ENCODE results near the gene CPSF6.
"Not testable (repeated sequence)": the region's sequence is repeated elsewhere in the genome, so short reads cannot be mapped to it uniquely, and the experiment has no call there.

Gene CPSF6, protein sequence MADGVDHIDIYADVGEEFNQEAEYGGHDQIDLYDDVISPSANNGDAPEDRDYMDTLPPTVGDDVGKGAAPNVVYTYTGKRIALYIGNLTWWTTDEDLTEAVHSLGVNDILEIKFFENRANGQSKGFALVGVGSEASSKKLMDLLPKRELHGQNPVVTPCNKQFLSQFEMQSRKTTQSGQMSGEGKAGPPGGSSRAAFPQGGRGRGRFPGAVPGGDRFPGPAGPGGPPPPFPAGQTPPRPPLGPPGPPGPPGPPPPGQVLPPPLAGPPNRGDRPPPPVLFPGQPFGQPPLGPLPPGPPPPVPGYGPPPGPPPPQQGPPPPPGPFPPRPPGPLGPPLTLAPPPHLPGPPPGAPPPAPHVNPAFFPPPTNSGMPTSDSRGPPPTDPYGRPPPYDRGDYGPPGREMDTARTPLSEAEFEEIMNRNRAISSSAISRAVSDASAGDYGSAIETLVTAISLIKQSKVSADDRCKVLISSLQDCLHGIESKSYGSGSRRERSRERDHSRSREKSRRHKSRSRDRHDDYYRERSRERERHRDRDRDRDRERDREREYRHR

GRCh38 chr12:69239352-69239921, at the start of gene CPSF6:
Gene CPSF6, plus strand, starts transcription at chr12:69239569. Its CDS starts 78 bp downstream, at chr12:69239647.
- peak; percentile 95 for DNase-seq

- no peak for DNase-seq
Measured at GRCh38 chr12:69196302-69197288, 42.8 kb upstream of the CPSF6 start.

DNA sequence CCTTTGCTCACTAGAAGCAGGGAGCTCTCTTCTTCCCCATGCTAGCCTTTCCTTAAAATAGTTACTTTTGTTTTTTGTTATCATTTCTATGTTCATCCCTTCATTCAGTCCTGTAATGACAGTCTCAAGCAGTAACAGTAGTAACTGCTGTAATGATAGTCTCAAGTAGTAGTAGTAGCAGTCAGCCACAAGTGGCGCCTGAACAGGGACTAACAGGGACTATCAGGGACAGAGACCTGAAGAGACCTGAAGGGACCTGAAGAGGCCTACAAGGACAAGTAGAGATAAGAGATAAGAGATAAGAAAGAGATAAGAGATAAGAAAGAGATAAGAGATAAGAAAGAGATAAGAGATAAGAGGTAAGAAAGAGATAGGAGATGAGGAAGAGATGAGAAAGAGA, 39.4 kb upstream of the CPSF6 start:
- not testable (repeated sequence) for DNase-seq

- DNase-seq: no peak
Measured at GRCh38 chr12:69204191-69204590, 35.2 kb upstream of the CPSF6 start.

DNA sequence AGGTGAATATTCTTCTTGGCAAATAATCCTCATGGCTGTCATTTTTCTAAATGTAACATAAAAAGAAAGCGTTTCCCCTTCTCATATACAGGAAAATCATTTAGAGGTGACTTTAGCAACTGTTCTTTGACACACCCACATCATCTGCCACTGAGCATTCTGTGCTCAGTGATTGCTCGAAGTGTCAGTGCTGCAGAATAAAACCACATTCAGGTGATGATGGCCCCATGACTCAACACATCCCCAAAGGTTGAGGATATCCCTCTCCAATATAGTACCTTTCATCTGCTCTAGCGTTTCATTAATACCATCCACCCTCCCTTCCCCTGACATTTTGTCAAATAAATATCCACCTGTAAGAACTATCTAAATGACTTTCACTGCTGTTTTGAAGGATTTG, 28.7 kb upstream of the CPSF6 start:
- DNase-seq: no peak

GRCh38 chr12:69211160-69211559, 28.2 kb upstream of the CPSF6 start:
- DNase-seq: no peak

- no peak for DNase-seq
Measured at GRCh38 chr12:69214169-69214568, 25.2 kb upstream of the CPSF6 start.

DNA sequence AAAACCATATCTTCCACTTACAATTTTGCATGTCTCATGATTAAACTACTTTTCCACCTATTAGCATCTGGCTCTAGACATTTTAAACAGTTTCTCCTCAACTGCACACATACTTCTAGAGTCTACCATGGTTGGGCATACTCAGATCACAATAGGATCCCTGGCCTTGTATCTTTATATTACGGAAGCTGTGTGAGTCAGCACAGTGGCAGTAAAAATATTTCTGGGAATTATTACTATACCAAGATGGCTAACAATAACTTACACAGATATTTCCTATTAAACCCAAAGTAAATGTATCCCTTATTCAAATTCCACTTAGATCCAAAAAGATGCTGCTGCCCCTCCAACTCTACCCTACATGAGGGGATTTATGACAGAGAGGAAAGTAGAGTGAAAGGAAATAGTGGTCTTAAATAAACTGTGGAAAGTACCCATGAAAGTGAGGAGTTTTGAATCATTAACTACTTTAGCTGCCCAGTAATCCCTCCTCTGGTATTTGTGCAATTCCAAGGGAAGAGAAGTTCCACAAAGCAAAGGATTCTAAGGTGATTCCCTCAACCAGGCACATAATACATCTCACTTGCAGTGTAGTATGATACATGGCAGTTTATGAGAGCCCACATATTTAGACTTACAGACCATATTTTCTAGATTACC, 14.0 kb upstream of the CPSF6 start:
- DNase-seq: no peak

DNA sequence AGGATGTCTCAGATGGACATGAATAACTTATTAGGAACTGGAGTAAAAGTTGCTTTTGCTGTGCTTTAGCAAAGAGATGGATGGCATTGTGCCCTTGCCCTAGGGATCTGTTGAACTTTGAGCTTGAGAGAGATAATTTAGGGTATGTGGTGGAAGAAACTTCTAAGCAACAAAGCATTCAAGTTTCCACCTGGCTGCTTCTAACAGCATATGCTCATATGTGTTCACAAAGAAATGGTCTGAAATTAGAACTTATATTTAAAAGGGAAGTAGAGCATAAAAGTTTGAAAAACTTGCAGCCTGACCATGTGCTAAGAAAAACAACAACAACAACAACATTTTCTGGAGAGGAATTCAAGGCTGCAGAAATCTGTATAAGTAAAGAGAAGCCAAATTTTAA, 7.9 kb upstream of the CPSF6 start:
- DNase-seq: no peak

- DNase-seq: no peak
Measured at GRCh38 chr12:69238589-69239351, 599 bp upstream of the CPSF6 start.

DNA sequence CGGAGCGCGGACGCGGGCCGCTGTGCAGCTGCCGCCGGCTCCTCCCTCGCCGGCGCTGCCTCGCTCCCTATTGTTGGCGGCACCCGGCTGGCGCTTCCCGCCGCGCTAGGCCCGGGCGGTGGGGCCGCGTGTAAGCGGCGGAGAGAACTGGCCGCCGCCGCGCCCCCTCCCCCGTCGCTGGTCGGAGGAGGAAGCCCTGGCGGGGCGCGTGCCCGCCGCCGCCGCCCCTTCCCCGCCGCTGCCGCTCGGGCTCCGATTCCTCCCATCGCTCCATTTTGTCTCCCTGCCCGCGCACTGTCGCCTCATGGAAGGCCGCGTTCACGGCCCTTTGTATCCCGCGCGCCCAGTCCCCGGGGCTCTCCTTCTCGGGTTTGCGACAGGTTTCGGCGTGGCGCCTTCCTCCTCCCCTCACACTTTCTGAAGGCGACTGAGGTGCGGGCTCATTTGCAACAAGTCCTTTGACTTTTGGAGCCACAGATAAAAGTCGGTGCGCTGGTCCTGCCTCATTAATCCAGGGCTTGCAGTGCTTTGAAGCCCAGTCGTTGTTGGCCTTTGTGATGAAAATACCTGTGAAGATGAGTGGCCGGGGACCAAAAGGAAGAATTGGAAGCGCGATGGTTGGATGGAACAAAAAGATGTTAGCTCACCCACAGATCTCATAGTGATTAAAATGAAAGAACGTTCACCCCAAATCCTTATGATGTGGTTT, 707 bp downstream of the CPSF6 start:
- DNase-seq: peak; percentile 33

DNA sequence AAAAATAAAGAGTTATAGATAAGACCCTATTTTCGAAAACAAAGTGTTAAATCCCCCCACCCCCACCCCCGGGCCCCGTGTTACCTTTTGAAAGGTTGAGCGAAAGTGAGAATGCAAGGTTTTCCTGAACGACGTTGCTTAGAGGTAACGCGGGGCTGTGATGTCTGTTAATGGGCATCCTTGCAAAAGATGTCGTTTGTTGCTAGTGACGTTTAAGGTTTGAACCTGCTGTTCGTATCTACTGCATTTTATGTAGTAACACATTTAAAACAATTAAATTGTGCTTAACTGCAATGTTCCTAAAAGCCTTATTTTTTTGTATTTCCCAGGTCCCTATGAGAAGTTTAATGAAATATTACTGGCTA, 1.2 kb downstream of the CPSF6 start:
- peak; percentile 37 for DNase-seq

GRCh38 chr12:69241438-69242092, 2.2 kb downstream of the CPSF6 start:
- no peak for DNase-seq

DNA sequence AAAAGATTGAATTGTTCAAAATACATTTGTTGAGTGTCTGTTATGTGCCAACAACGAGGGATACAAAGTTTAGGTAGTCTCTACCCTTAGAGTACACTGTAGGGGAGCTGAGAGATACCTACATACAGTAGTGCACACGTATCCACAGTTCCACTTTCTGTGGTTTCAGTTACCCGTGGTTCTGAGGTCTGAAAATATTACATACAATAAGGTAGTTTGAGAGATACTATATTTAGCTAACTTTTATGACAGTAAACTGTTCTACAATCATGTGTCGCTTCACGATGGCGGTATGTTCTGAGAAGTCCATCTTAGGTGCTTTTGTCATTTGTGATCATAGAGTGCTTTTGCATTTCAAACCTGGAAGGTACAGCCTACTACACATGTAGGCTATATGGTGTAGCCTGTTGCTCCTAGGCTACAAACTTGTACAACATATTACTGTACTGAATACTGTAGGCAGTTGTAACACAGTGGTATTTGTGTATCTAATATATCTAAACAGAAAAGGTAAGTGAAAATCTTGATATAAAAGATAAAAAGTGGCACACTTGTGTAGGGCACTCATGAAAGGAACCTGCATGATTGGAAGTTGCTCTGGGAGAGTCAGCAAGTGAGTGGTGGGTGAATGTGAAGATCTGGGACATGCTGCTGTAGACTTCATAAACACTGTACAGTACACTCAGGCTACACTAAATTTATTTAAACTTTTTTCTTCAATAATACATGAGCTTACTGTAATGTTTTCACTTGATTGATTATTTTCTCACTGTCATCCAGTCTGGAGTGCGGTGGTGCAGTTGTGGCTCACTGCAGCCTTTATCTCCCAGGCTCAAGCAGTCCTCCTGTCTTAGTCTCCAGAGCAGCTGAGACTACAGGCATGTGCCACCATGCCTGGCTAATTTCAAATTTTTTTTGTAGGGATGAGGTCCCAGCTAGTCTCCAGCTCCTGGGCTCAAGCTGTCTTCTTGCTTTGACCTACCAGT, 4.0 kb downstream of the CPSF6 start:
- DNase-seq: no peak

- no peak for DNase-seq
Measured at GRCh38 chr12:69247268-69248018, 8.1 kb downstream of the CPSF6 start.

DNA sequence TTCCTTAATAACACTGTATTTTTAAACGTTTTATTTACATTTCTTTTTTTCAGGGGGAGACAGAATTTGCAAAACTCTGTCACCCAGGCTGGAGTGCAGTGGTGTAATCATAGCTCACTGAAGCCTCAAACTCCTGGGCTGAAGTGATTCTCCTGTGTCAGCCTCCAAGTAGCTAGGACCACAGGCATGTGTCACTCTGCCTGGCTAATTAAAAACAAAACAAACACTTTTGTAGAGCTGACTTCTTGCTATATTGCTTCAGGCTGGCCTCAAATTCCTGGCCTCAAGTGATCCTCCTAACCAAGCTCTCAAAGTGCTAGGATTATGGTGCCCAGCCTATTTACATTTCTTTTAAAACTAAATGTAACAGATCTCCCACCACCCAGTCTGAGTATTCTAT, 12.7 kb downstream of the CPSF6 start:
- no peak for DNase-seq

DNA sequence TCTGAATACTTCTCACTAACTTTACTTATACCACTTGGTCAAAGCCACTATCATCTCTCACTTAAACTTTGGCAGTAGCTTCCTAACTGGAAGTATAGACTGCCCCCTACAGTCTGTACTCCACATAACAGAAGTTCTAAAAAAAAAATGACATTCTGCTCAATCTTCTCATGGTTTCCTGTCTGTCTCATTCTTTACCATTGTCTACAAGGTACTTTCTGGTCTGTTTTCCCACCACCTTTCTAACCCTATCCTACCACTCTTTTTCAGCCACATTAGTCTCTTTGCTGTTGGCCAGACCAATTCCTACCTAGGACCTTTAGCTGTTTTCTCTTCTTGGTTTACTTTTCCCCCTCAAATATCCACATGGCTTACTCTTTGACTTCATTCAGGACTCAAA, 14.7 kb downstream of the CPSF6 start:
- DNase-seq: peak; percentile 14

- DNase-seq: no peak
Measured at GRCh38 chr12:69254862-69255261, 15.5 kb downstream of the CPSF6 start.

DNA sequence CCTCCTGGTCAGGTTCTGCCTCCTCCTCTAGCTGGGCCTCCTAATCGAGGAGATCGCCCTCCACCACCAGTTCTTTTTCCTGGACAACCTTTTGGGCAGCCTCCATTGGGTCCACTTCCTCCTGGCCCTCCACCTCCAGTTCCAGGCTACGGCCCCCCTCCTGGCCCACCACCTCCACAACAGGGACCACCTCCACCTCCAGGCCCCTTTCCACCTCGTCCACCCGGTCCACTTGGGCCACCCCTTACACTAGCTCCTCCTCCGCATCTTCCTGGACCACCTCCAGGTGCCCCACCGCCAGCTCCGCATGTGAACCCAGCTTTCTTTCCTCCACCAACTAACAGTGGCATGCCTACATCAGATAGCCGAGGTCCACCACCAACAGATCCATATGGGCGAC, 19.3 kb downstream of the CPSF6 start:
- no peak for DNase-seq

Measured in COR-L47 (cell line).